ENCODE results near the gene PDE1C. TPM values are rescaled to one million over a fixed set of nuclear protein-coding genes. Genes with fewer than 3 reads are reported as not detected.

Gene PDE1C
- total RNA-seq, 1 donor from 2014 or later, result 54.6 TPM

DNA sequence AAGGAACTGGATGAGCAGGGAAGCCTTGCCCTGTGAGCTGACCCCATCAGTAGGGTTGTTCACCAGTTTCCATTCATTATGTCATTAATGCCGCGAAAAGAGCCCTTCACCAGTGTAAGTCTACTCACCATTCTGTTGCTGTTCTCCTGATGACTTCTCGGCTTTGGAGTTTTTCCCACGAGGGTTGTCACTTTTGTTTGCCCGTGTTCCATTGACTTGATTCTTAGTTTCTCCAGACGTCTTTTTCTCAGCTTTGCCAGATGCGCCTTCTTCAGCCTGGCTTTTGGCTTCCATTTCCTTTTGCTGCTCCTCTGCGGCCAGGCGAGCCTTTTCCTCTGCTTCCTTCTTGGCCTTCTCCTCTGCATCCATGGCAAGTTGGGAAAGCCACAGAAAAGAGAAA lies 254.4 kb downstream of the PDE1C start:
- Mint-ChIP-seq H3K4me3 (ENCODE audit: unreplicated experiment) (no peak overlapping the region), H3K27me3 (ENCODE audit: low read depth) (no peaks in the 10 kb centered on the region), H3K36me3 (ENCODE audit: low read depth) (peaks cover 6% of the 10 kb centered on the region), H3K27ac (ENCODE audit: unreplicated experiment) (peak overlapping the region; percentile 41), H3K9me3 (ENCODE audit: low read depth) (no peaks in the 10 kb centered on the region), H3K4me1 (ENCODE audit: low read depth) (peaks cover 5% of the 10 kb centered on the region)
- TF ChIP-seq, protein P1, sequence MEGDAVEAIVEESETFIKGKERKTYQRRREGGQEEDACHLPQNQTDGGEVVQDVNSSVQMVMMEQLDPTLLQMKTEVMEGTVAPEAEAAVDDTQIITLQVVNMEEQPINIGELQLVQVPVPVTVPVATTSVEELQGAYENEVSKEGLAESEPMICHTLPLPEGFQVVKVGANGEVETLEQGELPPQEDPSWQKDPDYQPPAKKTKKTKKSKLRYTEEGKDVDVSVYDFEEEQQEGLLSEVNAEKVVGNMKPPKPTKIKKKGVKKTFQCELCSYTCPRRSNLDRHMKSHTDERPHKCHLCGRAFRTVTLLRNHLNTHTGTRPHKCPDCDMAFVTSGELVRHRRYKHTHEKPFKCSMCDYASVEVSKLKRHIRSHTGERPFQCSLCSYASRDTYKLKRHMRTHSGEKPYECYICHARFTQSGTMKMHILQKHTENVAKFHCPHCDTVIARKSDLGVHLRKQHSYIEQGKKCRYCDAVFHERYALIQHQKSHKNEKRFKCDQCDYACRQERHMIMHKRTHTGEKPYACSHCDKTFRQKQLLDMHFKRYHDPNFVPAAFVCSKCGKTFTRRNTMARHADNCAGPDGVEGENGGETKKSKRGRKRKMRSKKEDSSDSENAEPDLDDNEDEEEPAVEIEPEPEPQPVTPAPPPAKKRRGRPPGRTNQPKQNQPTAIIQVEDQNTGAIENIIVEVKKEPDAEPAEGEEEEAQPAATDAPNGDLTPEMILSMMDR (IDR thresholded peaks at IDR 0.05), result no peak
- no peak for DNase-seq (ENCODE audit: low spot score)

- peaks cover 5% of the 10 kb centered on the region for H3K4me1 Mint-ChIP-seq (ENCODE audit: low read depth)
- TF ChIP-seq, protein P1 (IDR thresholded peaks at IDR 0.05), result peak; percentile 71
- H3K27ac Mint-ChIP-seq (ENCODE audit: unreplicated experiment), result no peak overlapping the region
- no peaks in the 10 kb centered on the region for H3K27me3 Mint-ChIP-seq (ENCODE audit: low read depth)
- no peaks in the 10 kb centered on the region for H3K9me3 Mint-ChIP-seq (ENCODE audit: low read depth)
- H3K36me3 Mint-ChIP-seq (ENCODE audit: low read depth), result peaks cover 6% of the 10 kb centered on the region
- no peak overlapping the region for H3K4me3 Mint-ChIP-seq (ENCODE audit: unreplicated experiment)
- DNase-seq (ENCODE audit: low spot score), result no peak
Observed at GRCh38 chr7:31814187-31814586, 256.0 kb downstream of the PDE1C start.

DNA sequence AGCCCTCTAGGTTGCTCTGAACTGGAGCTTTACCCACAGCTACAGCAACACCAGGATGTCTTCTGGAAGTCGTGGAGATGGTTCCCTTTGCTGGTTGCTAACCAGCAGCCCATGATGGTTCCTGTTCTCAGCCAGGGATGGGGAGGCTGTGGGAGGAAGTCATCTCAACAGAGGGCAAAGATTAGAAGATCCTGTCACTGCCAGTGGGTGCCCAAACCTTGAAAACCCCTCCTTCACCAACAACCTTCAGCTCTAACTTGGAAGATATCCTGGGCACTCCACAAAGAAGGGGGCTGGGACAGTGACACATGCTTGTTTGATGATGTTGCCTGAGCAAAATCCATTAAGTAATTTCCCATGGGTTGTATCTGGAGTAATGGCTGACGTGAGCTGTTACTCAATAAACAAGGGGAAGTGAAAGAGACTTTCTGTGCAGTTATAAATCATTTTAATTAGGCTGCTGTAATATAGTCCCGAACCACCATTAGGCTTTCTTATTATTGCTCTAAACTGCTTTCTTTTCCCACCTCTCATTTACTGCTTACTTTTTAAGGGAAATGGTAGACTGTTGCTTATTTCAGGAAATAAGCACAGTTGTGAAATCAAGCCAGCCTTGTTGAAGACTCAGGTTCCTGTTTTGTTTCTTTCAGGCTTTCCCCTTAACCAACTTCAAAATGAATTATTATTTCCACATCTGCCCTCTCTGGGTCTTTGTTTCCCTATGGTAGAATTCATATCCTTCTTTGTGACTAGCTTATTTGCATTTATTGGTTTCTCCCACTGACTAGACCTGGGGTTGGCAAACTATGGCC lies 258.4 kb downstream of the PDE1C start:
- Mint-ChIP-seq H3K27ac (ENCODE audit: unreplicated experiment) (no peak overlapping the region), H3K4me1 (ENCODE audit: low read depth) (peaks cover 5% of the 10 kb centered on the region), H3K27me3 (ENCODE audit: low read depth) (no peaks in the 10 kb centered on the region), H3K36me3 (ENCODE audit: low read depth) (peaks cover 8% of the 10 kb centered on the region), H3K4me3 (ENCODE audit: unreplicated experiment) (no peak overlapping the region), H3K9me3 (ENCODE audit: low read depth) (no peaks in the 10 kb centered on the region)
- DNase-seq (ENCODE audit: low spot score), result no peak
- TF ChIP-seq, protein P1 (IDR thresholded peaks at IDR 0.05), result no peak

GRCh38 chr7:31805209-31805818 lies 264.9 kb downstream of the PDE1C start:
- TF ChIP-seq, protein P1 (IDR thresholded peaks at IDR 0.05), result no peak
- H3K36me3 Mint-ChIP-seq (ENCODE audit: low read depth), result peaks cover 7% of the 10 kb centered on the region
- H3K4me3 Mint-ChIP-seq (ENCODE audit: unreplicated experiment), result no peak overlapping the region
- no peak overlapping the region for H3K27ac Mint-ChIP-seq (ENCODE audit: unreplicated experiment)
- H3K27me3 Mint-ChIP-seq (ENCODE audit: low read depth), result no peaks in the 10 kb centered on the region
- no peaks in the 10 kb centered on the region for H3K4me1 Mint-ChIP-seq (ENCODE audit: low read depth)
- H3K9me3 Mint-ChIP-seq (ENCODE audit: low read depth), result no peaks in the 10 kb centered on the region
- no peak for DNase-seq (ENCODE audit: low spot score)

DNA sequence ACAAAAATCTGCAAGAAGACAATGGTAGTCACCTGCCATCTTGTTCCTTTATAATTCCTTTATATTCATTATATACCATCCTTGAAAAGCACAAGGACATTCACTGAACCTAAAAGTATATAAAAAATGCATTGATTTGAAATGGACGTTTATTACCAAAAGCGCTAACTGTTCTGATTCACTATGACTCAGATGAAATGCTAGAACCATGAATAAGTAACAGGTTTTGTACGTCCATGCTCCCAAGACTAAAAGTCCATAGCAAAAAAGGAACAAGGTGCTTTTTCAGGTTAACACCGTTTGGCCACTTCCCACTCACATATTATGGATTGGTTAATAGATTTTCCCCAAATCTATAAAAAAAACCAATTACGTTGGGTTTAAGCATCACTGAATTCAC lies 273.8 kb downstream of the PDE1C start:
- Mint-ChIP-seq H3K4me3 (ENCODE audit: unreplicated experiment) (no peak overlapping the region), H3K36me3 (ENCODE audit: low read depth) (peaks cover 2% of the 10 kb centered on the region), H3K27me3 (ENCODE audit: low read depth) (no peaks in the 10 kb centered on the region), H3K4me1 (ENCODE audit: low read depth) (peaks cover 24% of the 10 kb centered on the region), H3K27ac (ENCODE audit: unreplicated experiment) (no peak overlapping the region), H3K9me3 (ENCODE audit: low read depth) (no peaks in the 10 kb centered on the region)
- DNase-seq (ENCODE audit: low spot score), result no peak
- TF ChIP-seq, protein P1 (IDR thresholded peaks at IDR 0.05), result no peak
